CD4-positive, alpha-beta T cell treated with Interleukin-6 for 4 hours (primary cell): ENCODE measurements around the gene MED17.
"Not testable (repeated sequence)": the region's sequence is repeated elsewhere in the genome, so short reads cannot be mapped to it uniquely, and the experiment has no call there.

Experiments
- DNase-seq: peaks from one replicate; pipeline ENCODE4 v3.0.0-alpha.2; 2020; ENCODE audit warnings: mixed read lengths

Gene MED17

DNA sequence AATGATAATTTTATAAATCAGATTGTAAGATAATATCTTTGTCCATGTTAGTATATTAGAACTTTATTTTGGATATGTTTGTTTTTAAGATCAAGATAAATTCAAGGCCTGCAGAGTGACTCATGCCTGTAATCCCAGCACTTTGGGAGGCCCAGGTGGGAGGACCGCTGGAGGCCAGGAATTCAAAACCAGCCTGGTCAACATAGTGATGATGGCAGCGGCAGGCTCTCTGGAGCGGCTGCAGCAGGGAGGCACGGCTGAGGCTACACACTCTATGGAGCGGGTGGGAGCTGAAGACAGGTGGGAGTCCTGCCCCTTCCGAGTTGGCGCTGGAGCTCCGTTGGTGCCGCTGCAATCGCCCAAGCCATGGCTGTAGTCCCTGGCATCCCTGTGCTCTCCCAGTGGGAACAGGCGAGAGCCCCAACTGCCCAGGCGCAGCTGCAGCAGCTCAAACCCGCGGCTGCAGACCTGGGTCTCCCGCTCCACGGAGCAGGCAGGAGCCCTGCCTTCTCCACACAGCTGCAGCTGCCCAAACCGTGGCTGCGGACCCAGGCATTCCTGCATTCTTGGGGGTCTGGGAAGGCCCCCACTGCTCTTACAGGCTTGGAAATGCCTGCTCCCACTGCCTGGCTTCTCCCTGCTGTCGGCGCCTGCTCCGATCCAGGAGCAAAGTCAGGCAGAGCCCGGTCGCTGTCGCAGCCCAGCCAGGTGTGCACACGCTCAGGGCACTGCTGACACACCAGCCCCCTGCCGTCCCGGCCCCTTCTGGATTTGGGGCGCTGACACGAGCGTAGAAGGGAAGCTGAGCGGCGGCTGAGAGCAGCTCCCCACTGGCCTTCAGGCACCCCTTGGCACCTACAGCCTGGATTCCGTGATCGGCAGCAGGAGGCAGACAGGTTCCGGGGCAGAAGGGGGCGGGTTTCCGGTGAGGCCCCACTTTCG lies 25.9 kb upstream of the MED17 start:
- DNase-seq: no peak

DNA sequence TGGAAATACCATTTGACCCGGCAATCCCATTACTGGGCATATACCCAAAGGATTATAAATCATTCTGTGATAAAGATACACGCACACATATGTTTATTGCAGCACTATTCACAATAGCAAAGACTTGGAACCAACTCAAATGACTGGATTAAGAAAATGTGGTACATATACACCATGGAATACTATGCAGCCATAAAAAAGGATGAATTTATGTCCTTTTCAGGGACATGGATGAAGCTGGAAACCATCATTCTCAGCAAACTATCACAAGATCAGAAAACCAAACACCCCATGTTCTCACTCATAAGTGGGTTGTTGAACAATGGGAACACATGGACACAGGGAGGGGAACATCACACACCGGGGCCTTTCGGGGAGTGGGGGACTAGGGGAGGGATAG lies 25.0 kb upstream of the MED17 start:
- not testable (repeated sequence) for DNase-seq

DNA sequence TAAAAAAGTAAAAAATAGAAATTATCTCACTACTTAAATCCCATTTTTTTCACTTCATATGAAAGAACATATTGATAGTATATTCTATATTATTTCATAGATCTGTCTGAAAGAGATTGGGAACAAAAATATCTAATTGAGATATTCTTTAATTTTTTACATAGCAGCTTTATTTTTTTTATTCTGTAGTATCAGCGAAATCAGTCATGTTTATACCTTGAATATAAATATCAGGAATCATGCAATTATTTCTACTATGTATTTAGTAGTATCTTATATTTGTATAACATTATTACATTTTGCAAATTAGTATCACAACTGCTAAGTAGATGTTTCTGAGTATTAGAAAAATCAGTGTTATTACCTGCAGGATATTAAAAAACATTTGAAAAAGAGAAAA lies 22.2 kb upstream of the MED17 start:
- no peak for DNase-seq

DNA sequence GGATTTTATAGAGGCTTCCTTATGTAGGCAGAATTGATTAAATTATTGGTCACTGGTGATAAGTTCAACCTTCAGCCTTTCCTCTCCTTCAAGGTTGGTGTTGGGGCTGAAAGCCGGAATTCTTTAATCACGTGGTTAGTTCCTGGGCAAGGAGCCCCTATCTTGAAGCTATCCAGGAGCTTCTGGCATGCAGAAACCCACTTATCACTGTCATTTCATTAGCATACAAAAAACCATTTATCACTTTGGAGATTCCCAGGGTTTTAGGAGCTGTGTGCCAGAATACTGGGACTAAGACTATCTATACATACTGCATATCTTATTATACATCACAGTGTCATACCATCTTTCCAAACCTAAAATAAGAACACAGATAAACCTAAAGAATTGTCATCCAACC lies 18.5 kb upstream of the MED17 start:
- no peak for DNase-seq

DNA sequence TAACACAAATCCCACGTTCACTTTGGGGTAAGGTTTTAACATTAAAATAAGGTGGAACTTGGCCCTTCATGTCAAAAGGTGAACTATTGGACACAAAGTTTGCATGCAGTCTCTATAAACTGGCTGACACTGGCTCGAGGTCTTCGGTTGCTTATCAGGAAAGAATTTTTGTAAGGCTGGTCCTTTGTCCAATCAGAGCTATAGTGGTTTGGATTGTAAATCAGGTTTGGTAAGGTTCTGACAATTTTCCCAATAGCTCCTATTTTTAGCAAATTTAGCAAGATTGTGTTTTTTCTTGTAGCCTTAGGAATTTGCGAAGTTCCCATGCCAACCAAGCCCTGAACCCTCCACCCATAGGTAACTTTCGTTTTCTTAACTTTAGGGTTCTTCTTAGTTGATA lies 17.6 kb upstream of the MED17 start:
- no peak for DNase-seq

DNA sequence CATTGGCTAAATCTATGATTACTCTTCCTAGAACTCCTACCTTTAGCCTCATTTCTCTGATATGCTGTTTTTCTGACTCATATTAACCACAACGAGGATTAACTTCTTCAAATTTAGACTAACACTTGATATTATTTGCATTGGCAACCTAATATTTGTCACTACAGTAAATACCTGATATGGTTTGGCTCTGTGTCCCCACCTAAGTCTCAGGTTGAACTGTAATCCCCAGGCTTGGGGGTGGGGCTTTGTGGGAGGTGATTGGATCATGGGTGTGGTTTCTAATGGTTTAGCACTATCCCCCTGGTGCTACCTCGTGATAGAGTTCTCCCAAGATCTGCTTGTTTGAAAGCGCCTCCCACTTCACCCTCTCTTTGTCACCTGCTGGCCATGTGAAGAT lies 17.1 kb upstream of the MED17 start:
- no peak for DNase-seq

DNA sequence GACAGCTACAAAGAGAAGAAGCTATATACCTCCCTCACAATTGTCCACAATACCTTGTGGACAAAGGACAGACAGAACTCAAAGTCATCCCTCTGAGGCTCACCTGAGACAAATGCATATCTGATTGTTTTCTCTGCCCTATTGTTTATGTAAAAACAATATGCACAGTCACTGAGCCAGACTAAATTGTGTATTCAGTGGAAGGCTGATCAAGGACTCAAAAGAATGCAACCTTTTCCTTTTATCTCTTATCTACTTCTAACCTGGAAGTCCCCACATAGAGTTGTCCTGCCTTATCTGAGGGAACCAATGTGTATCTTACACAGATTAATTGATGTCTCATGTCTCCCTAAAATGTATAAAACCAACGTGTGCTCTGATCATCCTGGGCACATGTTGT lies 13.9 kb upstream of the MED17 start:
- DNase-seq: no peak

DNA sequence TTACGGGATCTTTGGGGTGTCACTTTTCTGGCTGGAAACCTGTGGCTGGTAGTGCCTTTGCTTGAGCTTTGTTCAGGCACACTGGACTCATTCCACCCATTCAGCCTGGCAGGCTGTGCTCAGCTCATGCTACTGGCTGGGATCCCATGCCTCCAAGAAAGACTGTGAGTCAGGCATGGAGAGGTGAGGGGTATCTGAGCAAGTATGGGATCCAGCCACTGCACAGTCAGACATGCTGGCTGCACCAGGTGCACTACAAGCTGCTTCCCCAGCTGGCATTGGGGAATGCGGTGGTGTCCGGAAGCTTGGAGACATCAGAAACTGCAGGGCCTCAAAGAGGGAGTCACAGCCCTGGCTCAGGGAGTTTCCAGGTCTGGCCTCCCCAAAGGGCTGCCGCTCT lies 12.0 kb upstream of the MED17 start:
- DNase-seq: no peak

DNA sequence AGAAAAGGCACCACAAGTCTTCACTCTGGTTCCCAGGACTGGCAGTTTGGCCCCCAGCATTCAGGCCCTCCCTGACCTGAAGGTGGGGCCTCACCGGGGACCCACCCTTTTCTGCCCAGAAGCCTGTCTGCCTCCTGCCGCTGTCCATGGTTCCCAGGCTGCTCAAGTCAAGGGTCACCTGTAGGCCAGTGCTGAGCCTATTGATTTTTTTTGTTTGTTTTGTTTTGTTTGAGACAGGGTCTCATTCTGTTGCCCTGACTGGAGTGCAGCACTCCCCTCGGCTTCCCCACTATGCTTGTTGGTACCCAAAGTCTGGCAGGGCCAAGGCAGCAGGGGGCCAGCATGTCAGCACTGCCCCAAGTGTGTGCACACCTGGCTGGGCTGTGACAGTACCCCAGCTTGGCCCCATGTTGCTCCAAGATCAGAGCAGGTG lies 11.0 kb upstream of the MED17 start:
- DNase-seq: no peak

DNA sequence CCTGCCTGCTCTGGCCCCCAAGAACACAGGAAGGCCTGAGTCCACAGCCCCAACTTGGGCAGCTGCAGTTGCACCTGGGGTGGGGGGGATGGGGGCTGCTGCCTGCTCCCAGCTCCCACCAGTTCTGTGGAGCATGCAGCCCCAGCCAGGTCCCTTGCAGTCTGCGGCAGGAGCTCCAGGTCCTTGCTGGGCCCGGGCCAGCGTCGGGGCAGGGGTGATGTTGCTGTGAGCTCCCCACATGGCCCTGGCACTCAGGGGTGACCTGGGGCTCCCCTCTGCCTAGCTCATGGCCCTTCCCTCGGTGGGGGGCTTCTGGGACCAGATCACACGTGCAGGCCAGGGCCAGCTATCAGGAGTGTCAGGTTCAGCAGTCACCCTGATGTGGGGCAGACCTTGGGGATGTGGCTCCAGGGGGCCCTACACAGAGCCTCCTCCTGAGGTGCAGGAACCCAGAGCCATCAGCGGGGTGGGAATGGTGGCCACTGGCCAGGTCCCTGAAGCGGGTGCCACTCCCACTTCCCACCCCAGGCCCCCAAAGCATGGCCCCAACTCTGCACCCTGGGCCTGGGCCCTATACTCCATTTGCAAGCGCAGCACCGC lies 10.4 kb upstream of the MED17 start:
- no peak for DNase-seq

DNA sequence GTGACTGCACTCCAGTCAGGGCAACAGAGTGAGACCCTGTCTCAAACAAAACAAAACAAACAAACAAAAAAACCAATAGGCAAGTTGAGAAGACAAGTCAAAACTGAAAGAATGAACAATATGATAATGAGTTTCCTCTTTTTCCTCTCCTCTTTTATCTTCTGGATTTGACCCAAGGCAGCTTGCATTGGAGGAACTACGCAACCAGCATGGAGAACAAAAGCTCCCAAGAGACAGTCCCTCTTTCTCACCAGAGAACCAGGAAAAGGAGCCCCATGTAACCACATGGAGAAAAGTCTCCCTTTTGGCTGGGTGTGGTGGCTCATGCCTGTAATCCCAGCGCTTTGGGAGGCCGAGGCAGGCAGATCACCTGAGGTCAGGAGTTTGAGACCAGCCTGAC lies 9.5 kb upstream of the MED17 start:
- not testable (repeated sequence) for DNase-seq

DNA sequence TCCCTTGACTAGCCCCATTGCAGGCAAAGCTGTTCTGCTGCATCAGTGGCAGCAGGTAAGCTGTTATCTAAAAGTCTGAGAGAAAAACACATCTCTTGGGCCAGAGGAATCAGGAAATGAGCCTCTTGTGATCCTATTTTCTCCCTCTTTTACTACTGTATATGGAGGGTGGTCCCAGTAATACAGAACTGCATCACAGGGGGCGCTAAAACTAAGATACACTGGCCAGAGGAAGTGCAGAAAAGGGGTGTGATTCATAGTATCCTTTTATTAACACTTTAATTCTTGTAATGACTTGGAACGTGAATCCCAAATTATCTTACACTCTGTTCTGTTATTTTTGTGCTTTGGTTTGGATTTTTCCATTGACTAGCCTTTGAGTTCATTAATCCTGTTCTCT lies 8.8 kb upstream of the MED17 start:
- DNase-seq: no peak

DNA sequence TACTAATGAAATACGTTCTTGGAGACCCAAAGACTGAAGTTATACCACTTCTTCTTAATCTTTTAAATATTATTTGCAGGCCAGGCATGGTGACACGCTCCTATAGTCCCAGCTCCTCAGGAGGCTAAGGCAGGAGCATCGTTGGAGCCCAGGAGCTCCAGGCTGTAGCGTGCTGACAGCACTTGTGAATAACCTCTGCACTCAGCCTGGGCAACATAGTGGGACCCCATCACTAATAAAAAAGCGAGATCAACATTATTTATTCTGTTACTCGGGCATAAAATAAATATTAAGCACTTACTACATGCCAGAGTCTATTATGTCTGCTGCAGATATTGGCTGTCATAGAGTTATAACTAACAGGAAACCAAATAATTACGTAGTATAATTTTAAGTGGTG lies 720 bp upstream of the MED17 start:
- no peak for DNase-seq

DNA sequence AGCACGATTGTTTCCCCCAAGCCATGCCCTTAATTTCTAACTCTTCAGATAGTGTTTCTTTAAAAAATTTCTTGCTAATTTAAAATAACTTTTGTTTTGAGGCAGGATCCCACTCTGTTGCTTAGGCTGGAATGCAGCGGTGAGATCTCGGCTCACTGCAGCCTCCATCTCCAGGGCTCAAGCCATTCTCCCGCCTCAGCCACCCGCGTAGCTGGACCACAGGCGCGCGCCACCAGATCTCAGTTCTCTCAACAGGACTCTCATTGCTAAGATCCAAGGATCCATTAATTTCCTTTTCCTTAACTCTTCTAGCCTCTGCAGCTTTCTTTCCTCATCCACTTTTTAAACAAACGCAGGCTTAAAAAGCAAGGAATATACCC lies 327 bp upstream of the MED17 start:
- no peak for DNase-seq

DNA sequence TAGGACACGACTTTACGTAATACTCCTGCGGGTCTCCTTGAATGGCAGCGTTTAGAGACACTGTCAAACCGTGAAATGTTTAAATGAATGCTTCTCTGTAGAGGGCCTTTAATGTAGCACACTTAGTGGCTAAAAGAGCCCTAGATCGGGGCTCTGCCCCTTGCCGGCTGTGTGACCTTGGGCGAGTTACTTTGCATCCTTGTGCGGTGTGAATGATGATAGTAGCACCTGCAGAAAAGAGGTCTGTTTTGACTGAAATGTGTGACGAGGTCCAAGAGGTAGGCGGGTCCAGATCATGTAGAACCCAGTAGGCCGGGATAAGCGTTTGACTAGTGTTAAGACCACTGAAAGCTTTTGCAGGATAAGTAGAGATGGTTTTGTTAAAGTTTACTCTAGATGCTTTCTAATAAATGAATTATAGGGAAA lies 866 bp downstream of the MED17 start:
- DNase-seq: peak; percentile 2

DNA sequence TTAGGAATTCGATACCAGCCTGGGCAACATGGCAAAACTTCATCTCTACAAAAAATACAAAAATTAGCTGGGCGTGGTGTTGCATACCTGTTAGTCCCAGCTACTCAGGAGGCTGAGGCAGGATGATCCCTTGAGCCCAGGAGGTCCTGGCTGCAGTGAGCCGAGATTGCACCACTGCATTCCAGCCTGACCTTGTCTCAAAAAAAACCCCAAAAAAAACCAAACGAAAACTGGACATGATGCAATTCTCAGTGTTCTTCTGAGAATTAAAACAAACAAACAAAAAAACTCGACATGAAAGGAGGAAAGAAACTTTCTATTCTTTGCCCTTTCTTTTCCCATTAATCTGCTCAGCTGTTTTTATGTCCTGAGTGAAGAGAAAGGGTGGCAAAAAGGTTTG lies 7.4 kb downstream of the MED17 start:
- no peak for DNase-seq

DNA sequence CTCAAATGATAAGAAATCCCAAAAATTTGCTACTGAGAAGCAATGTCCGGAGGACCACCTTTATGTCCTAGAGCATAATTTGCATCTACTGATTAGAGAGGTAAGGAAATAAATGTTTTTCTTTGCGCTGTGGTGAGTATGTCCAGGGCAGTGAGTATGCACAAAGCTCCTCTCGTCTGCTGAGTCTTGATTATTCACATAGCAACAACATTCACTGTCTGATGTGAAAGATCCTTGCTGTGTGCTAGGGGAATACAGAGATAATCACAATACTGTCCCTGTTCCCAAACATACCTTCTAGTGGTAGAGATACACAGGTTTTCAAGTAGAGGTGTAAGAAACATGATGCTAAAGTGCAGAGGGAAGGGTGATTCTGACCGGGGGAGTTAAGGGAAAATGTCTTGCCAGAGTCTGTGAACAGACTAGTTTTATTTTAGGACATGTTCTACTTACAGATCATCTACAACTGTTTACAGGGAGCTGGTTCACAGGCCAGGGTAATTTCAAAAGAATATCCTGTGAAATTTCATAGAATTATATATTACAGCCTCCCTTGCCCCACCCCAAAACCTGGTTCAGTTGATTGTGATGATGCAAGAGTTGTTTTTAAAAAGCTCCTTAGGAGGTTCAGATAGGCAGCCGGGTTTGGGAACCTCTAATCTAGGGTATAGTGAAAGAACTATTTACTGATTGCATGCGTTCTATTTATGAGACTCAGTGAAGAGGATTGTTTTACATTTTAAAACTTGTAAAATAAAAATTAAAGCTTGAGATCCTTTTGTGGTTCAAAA lies 12.6 kb downstream of the MED17 start:
- DNase-seq: no peak

DNA sequence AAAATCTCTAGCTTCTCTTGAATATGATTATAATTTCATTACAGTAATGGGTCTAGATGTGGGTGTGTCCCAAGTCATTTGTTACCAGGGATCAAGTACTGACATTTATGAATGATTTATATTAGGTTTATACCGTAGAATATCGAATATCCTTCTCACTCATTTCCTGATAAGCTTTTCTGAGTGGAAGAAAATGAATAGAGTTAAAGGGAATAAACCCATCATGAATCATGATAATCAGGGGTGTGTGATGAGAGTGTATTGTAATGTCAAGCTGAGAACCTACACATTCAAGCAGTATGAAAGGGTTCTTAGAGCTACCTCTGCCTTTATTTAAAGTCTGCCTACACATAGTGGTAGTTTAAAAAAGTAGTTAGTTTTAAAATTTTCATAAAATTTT lies 17.3 kb downstream of the MED17 start:
- no peak for DNase-seq

DNA sequence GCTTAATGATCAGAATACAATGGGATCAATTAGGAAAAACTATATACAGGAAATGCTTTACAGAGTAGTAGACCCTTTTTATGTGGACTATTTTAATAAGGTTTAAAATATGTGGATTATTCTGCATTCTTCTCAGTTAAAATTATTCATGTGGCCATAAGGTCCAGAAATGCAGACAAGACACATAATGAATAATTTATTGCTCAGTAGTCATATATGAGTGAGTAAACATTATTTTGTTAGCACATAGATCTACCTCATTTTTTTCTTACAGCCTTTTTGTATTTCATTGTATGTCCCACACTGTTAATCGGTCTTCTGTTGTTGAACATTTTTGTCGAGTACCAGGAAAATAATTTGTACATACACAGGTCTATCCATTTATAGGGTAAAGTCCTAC lies 20.8 kb downstream of the MED17 start:
- no peak for DNase-seq

DNA sequence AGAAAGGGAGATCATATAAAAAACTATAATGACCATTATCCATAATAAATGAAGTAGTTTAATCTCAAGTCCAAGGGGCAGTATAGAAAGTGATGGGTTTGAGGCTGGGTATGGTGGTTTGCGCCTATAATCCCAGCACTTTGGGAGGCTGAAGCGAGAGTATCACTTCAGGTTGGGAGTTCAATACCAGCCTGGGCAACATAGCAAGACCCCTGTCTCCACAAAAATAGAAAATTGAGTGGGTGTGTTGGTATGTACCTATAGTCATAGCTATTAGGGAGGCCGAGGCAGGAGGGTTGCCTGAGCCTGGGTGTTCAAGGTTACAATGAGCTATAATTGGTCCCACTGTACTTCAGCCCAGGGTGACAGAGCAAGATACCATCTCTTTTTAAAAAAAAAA lies 23.9 kb downstream of the MED17 start:
- no peak for DNase-seq

DNA sequence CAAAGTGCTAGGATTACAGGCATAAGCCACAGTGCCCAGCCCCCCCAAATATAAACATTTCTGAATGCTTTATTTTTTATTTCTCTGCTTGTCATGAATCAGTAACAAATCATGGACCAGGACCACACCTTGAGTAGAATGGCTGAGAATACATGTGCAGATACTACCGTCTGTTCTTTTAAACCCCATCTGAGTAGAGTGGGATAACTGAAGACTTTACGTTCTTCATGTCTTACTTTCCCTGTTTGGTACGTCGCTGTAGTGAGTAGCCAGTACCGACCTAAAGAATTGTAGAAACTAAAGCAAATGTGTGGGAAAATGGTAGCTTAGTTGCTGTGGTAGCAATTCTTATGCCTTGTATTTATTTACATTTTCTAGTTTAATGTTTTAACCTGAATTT lies 29.9 kb downstream of the MED17 start:
- DNase-seq: no peak

DNA sequence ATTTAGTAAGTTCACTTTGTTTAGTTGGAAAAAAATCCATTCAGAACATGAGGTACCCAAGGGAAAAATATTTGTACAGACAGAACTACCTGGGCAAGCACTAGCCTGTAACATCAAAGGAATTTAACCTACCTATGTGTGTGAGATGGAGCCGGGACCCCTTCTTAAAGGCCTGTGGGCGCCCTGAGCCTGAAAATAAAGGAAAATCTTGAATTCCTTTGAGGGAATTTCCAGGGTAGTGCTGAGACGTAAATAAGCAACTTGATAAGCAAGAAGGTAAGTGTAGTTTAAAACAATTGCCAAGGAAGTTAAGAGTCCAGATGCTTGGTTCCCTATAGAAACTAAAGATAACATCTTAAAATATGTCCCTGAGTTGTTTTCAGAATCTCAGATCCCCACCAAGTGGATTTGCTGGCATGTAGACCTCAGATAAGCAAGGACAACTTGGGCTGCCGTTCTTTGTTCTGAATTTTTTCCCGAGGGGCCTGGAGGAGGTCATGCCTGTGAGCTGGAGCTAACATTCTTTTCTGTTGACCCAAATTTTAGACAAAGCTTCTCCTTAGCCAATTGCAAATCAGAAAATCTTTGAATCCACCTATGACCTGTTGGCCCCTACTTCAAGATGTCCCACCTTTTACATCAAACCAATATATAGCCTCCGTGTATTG lies 31.0 kb downstream of the MED17 start:
- DNase-seq: no peak
